ENCODE data around the gene OPRD1.
"Not testable (repeated sequence)": the region's sequence is repeated elsewhere in the genome, so short reads cannot be mapped to it uniquely, and the experiment has no call there.

OPRD1 gene

GRCh38 chr1:28811766-28812668, at the start of gene OPRD1:
OPRD1 (plus strand) TSS chr1:28812170; CDS start chr1:28812384, 214 bp downstream.
- no peak for DNase-seq (ENCODE audit: low read depth)

- no peak for DNase-seq (ENCODE audit: low read depth)
Observed at GRCh38 chr1:28766532-28767183, 45.3 kb upstream of the OPRD1 start.

GRCh38 chr1:28770601-28771165, 41.3 kb upstream of the OPRD1 start:
- no peak for DNase-seq (ENCODE audit: low read depth)

DNA sequence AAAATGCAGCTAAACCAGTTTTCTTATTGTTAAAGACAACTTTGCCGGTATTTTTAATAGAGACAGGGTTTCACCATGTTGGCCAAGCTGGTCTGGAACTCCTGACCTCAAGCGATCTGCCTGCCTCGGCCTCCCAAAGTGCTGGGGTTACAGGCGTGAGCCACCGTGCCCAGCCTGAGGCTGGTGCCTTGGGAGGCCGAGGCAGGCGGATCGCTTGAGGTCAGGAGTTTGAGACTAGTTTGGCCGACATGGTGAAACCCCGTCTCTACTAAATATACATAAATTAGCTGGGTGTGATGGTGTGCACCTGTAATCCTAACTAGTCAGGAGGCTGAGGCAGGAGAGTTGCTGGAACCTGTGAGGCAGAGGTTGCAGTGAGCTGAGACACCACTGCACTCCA, 40.0 kb upstream of the OPRD1 start:
- not testable (repeated sequence) for DNase-seq (ENCODE audit: low read depth)

GRCh38 chr1:28773105-28773504, 38.9 kb upstream of the OPRD1 start:
- DNase-seq (ENCODE audit: low read depth) = no peak

GRCh38 chr1:28775121-28775942, 36.6 kb upstream of the OPRD1 start:
- DNase-seq (ENCODE audit: low read depth) = peak; percentile 52

GRCh38 chr1:28776341-28776740, 35.6 kb upstream of the OPRD1 start:
- no peak for DNase-seq (ENCODE audit: low read depth)

DNA sequence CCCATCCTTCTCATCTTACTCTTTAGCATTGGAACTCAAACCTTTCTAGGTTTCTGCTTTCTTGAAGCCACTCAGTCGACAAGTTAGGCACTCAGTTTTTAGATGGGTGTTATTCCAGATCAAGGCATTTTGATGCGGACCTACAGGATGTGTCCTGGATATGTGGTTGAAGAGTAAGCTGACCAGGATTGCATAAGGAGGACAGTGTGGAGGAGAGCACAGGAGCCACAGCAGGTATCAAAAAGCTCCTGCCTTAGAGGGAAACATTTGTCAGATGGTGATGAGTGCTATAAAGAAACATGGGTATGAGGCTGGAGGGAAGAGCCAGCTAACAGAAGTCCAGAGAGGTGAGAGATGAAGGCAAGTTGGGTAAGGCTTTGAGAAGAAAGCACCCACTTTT, 33.9 kb upstream of the OPRD1 start:
- no peak for DNase-seq (ENCODE audit: low read depth)

DNA sequence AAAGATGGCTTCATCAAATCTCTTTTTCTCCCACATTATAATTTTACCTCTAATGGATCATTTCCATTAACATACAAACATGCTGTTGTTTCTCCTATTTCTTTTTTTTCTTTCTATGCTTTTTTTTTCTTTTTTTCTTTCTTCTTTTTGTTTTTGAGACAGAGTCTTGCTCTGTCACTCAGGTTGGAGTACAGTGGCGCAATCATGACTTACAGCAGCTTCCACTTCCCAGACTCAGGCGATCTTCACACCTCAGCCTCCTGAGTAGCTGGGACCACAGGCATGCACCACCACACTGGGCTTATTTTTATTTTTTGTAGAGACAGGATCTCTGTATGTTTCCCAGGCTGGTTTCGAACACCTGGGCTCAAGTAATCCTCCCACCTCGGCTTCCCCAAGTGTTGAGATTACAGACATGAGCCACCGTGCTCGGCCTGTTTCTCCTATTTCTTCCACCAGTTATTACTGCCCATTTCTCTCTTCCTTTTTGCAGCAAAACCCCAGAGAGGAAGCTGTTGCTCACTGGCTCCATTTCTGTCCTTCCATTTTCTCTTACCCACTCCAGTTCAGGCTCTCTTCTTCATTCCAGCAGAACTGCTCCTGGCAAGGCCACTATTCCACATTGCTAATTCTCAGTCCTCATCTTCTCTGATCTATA, 32.1 kb upstream of the OPRD1 start:
- DNase-seq (ENCODE audit: low read depth) = no peak

DNA sequence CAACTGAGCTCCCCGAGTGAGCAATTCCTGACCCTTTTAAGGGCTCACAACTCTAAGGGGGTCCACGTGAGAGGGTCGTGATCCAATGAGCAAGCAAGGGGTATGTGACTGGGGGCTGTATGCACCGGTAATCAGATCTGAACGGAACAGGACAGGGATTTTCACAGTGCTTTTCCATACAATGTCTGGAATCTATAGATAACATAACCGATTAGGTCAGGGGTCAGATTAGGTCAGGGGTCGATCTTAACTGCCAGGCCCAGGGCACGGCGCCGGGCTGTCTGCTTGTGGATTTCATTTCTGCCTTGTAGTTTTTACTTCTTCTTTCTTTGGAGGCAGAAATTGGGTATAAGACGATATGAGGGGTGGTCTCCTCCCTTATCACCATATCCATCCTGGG, 30.7 kb upstream of the OPRD1 start:
- DNase-seq (ENCODE audit: low read depth) = no peak

GRCh38 chr1:28782011-28782410, 30.0 kb upstream of the OPRD1 start:
- DNase-seq (ENCODE audit: low read depth) = no peak

GRCh38 chr1:28783363-28783762, 28.6 kb upstream of the OPRD1 start:
- DNase-seq (ENCODE audit: low read depth) = no peak

- DNase-seq (ENCODE audit: low read depth) = no peak
Observed at GRCh38 chr1:28789412-28789811, 22.6 kb upstream of the OPRD1 start.

GRCh38 chr1:28789816-28790215, 22.2 kb upstream of the OPRD1 start:
- no peak for DNase-seq (ENCODE audit: low read depth)

DNA sequence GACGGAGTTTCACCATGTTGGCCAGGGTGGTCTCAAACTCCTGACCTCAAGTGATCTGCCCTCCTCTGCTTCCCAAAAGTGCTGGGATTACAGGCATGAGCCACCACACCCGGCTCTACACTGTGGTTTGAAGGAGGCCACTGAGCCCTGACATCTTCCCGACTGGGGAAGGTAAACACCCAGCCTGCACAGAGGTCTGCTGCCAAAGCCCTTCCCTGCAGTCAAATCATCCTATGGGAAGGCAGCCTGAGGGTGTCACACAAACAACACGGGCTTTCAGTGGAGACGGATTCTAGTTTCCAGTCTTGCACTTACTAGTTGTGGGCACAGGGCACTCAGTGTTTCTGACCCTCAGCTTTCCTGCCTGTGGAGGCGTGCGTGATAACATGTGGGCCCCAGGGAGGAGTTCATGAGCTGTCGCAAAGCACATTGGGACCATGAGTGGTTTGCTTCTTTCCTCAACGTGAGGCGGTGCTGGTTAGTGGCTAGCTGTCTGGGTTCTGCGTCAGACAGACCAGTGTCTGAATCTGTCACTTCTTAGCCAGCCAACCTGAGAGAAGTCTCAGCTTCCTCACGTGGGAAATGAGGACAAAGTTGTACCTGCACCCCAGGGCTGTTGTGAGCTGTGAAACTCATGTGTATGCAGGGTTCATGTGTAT, 21.5 kb upstream of the OPRD1 start:
- no peak for DNase-seq (ENCODE audit: low read depth)

DNA sequence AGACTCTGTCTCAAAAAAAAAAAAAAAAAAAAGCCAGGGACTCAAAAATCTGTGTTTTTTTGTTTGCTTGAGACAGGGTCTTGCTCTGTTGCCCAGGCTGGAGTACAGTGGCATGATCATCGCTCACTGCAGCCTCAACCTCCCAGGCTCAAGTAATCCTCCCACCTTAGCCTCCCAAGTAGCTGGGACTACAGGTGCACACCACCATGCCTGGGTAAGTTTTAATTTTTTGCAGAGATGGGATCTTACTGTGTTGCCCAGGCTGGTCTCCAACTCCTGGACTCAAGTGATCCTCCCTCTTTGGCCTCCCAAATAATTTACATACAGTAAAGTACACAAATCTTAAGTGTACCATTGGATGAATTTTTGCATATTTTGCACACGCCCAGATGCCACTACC, 20.0 kb upstream of the OPRD1 start:
- not testable (repeated sequence) for DNase-seq (ENCODE audit: low read depth)

DNA sequence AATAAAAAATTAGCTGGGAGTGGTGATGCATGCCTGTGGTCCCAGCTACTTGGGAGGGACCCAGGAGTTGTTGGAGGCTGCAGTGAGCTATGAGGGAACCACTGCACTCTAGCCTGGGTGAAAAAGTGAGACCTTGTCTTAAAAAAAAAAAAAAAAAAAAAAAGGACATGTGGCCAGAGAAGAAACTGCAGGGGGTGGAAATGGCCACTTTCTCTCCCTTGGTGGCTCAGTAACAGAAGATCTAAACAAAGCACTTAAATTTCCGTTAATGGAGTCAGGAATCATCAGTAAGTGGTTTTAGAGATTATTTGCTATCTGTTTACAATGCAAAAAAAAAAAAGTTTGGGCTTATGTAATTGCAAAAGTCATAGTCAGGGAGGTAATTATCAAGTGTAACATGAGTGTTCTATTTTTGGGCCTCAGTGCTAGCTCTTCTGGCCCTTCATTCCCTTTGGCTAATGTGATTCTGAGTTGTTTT, 19.3 kb upstream of the OPRD1 start:
- DNase-seq (ENCODE audit: low read depth) = no peak

DNA sequence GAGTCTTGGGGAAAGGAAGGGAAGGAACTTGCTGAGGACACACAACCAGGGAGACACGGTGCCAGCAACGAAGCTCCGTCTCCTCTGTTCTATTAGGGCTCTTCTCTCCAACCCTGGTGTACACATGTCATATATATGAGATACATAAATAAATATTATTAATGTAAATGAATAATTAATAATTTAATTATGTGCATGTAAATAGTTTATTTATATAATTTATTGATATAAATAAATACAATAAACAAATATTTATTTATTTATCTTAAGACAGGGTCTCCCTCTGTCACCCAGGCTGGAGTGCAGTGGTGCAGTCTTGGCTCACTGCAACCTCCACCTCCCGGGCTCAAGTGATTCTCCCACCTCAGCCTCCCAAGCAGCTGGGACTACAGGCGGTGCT, 17.4 kb upstream of the OPRD1 start:
- not testable (repeated sequence) for DNase-seq (ENCODE audit: low read depth)

- no peak for DNase-seq (ENCODE audit: low read depth)
Observed at GRCh38 chr1:28796352-28797211, 15.4 kb upstream of the OPRD1 start.

- no peak for DNase-seq (ENCODE audit: low read depth)
Observed at GRCh38 chr1:28800324-28800723, 11.6 kb upstream of the OPRD1 start.

Measured in activated T-helper 1 cell treated with Interleukin-2 at 50 U/mL for 16 hours (primary cell).